Globus pallidus (tissue), 1 donor: Measurements from ENCODE around the gene NFASC.

Source experiments
- DNase-seq: peaks from one replicate; pipeline ENCODE4 v3.0.0-alpha.2; 2015; ENCODE audit warnings: low spot score

The NFASC gene

GRCh38 chr1:205009670-205010069 lies 139.0 kb downstream of the NFASC start:
- no peak for DNase-seq

GRCh38 chr1:205012391-205013140 lies 141.9 kb downstream of the NFASC start:
- no peak for DNase-seq

GRCh38 chr1:205013683-205014367 lies 143.2 kb downstream of the NFASC start:
- DNase-seq = peak; percentile 83

GRCh38 chr1:205014783-205015182 lies 144.1 kb downstream of the NFASC start:
- DNase-seq = no peak

- DNase-seq = no peak
Observed at GRCh38 chr1:205015241-205015640, 144.6 kb downstream of the NFASC start.

- DNase-seq = no peak
Observed at GRCh38 chr1:205016075-205016474, 145.4 kb downstream of the NFASC start.

GRCh38 chr1:205016584-205016983 lies 145.9 kb downstream of the NFASC start:
- DNase-seq = no peak

GRCh38 chr1:205017001-205017400 lies 146.3 kb downstream of the NFASC start:
- no peak for DNase-seq

GRCh38 chr1:205017766-205018165 lies 147.1 kb downstream of the NFASC start:
- DNase-seq = no peak

- no peak for DNase-seq
Observed at GRCh38 chr1:205018381-205018780, 147.7 kb downstream of the NFASC start.

- DNase-seq = no peak
Observed at GRCh38 chr1:205020466-205020865, 149.8 kb downstream of the NFASC start.

GRCh38 chr1:205024679-205025078 lies 154.0 kb downstream of the NFASC start:
- no peak for DNase-seq

- DNase-seq = no peak
Observed at GRCh38 chr1:205025239-205025638, 154.6 kb downstream of the NFASC start.

- no peak for DNase-seq
Observed at GRCh38 chr1:205026181-205026580, 155.5 kb downstream of the NFASC start.

GRCh38 chr1:205028390-205028789 lies 157.7 kb downstream of the NFASC start:
- no peak for DNase-seq

GRCh38 chr1:205028924-205029323 lies 158.3 kb downstream of the NFASC start:
- no peak for DNase-seq

GRCh38 chr1:205030241-205030640 lies 159.6 kb downstream of the NFASC start:
- DNase-seq = no peak

- no peak for DNase-seq
Observed at GRCh38 chr1:205030896-205031295, 160.2 kb downstream of the NFASC start.

GRCh38 chr1:205032508-205032907 lies 161.8 kb downstream of the NFASC start:
- no peak for DNase-seq

GRCh38 chr1:205037539-205037938 lies 166.9 kb downstream of the NFASC start:
- peak; percentile 76 for DNase-seq

- DNase-seq = peak; percentile 48
Observed at GRCh38 chr1:205038132-205038786, 167.6 kb downstream of the NFASC start.

- peak; percentile 45 for DNase-seq
Observed at GRCh38 chr1:205041001-205041715, 170.5 kb downstream of the NFASC start.
